H9 (cell line): Measurements from ENCODE around the gene ACOXL. TPM values are rescaled to one million over a fixed set of nuclear protein-coding genes. Genes with fewer than 3 reads are reported as not detected.

ENCODE experiments used
- DNase-seq: peaks from one replicate; pipeline ENCODE4 v3.0.0-alpha.2; 2017
- H2AFZ ChIP-seq: one replicate; pipeline ENCODE4 v1.6.1; 2013; ENCODE audit warnings: mild to moderate bottlenecking, low read length, control low read depth, moderate library complexity
- H2AK5ac ChIP-seq: 2 replicates; pipeline ENCODE4 v1.6.1; 2013; ENCODE audit warnings: low read length, control low read depth, mixed read lengths; ENCODE audit not compliant: insufficient read length
- H2BK120ac ChIP-seq: one replicate; pipeline ENCODE4 v1.6.1; 2013; ENCODE audit warnings: low read depth, mild to moderate bottlenecking, low read length, control low read depth, inconsistent platforms; ENCODE audit not compliant: poor library complexity, severe bottlenecking
- H2BK12ac ChIP-seq: 2 replicates; pipeline ENCODE4 v1.6.1; 2013; ENCODE audit warnings: low read length, control low read depth, mixed read lengths, low read depth; ENCODE audit not compliant: insufficient read length
- H2BK15ac ChIP-seq: 2 replicates; pipeline ENCODE4 v1.6.1; 2013; ENCODE audit warnings: low read depth, low read length, control low read depth
- H2BK20ac ChIP-seq: one replicate; pipeline ENCODE4 v1.6.1; 2013; ENCODE audit warnings: low read depth, mild to moderate bottlenecking, low read length, control low read depth, inconsistent platforms; ENCODE audit not compliant: poor library complexity, severe bottlenecking
- H2BK5ac ChIP-seq: 2 replicates; pipeline ENCODE4 v1.6.1; 2013; ENCODE audit warnings: low read length, control low read depth, mixed read lengths; ENCODE audit not compliant: insufficient read length
- H3K14ac ChIP-seq: 2 replicates; pipeline ENCODE4 v1.6.1; 2013; ENCODE audit warnings: low read length, control low read depth; ENCODE audit not compliant: insufficient read depth
- H3K18ac ChIP-seq: 2 replicates; pipeline ENCODE4 v1.6.1; 2013; ENCODE audit warnings: low read depth, mild to moderate bottlenecking, mixed read lengths, low read length, control low read depth; ENCODE audit not compliant: insufficient read length
- H3K23ac ChIP-seq: 2 replicates; pipeline ENCODE4 v1.6.1; 2013; ENCODE audit warnings: low read length, control low read depth, mixed read lengths, low read depth; ENCODE audit not compliant: insufficient read length
- H3K23me2 ChIP-seq: 2 replicates; pipeline ENCODE4 v1.6.1; 2013; ENCODE audit warnings: low read depth, mild to moderate bottlenecking, mixed read lengths, low read length, control low read depth; ENCODE audit not compliant: insufficient read length, poor library complexity, severe bottlenecking
- H3K27ac ChIP-seq: 2 replicates; pipeline ENCODE4 v1.5.1; 2013; ENCODE audit warnings: low read length, control low read depth, mixed read lengths, low read depth; ENCODE audit not compliant: insufficient read length
- H3K27me3 ChIP-seq: 2 replicates; pipeline ENCODE4 v1.6.1; 2013; ENCODE audit warnings: low read length, control low read depth, inconsistent platforms; ENCODE audit not compliant: insufficient read depth
- H3K4ac ChIP-seq: 2 replicates; pipeline ENCODE4 v1.6.1; 2013; ENCODE audit warnings: low read depth, mild to moderate bottlenecking, control low read depth, inconsistent platforms, low read length, moderate library complexity
- H3K4me1 ChIP-seq: 2 replicates; pipeline ENCODE4 v1.6.1; 2013; ENCODE audit warnings: low read length, control low read depth, inconsistent platforms; ENCODE audit not compliant: insufficient read depth
- H3K4me2 ChIP-seq: 2 replicates; pipeline ENCODE4 v1.6.1; 2013; ENCODE audit warnings: low read length, control low read depth, mixed read lengths; ENCODE audit not compliant: insufficient read length, insufficient read depth
- H3K56ac ChIP-seq: 2 replicates; pipeline ENCODE4 v1.6.1; 2013; ENCODE audit warnings: low read depth, mild to moderate bottlenecking, mixed read lengths, low read length, control low read depth; ENCODE audit not compliant: insufficient read length
- H3K79me1 ChIP-seq: 2 replicates; pipeline ENCODE4 v1.6.1; 2013; ENCODE audit warnings: low read depth, mild to moderate bottlenecking, moderate library complexity, low read length, control low read depth, inconsistent platforms; ENCODE audit not compliant: insufficient read depth, poor library complexity, severe bottlenecking
- H3K79me2 ChIP-seq: 2 replicates; pipeline ENCODE4 v1.6.1; 2013; ENCODE audit warnings: low read length, control low read depth, inconsistent platforms; ENCODE audit not compliant: insufficient read depth
- H3K9ac ChIP-seq: 2 replicates; pipeline ENCODE4 v1.6.1; 2013; ENCODE audit warnings: low read length, control low read depth, mixed read lengths; ENCODE audit not compliant: insufficient read length; ENCODE audit errors: extremely low read depth
- H3K9me3 ChIP-seq: one replicate; pipeline ENCODE4 v1.6.1; 2013; ENCODE audit warnings: low read depth, low read length, inconsistent platforms; ENCODE audit not compliant: control insufficient read depth
- H3T11ph ChIP-seq: one replicate; pipeline ENCODE4 v1.6.1; 2013; ENCODE audit warnings: mild to moderate bottlenecking, low read length, control low read depth, inconsistent platforms
- H4K20me1 ChIP-seq: one replicate; pipeline ENCODE4 v1.6.1; 2013; ENCODE audit not compliant: control insufficient read depth, insufficient read length, insufficient read depth
- H4K5ac ChIP-seq: 2 replicates; pipeline ENCODE4 v1.6.1; 2013; ENCODE audit warnings: low read depth, mild to moderate bottlenecking, mixed read lengths, low read length, control low read depth; ENCODE audit not compliant: insufficient read length
- H4K8ac ChIP-seq: replicated peaks from 2 replicates; pipeline ENCODE4 v1.6.1; 2013; ENCODE audit warnings: low read length, control low read depth, mixed read lengths, low read depth; ENCODE audit not compliant: insufficient read length
- H4K91ac ChIP-seq: 2 replicates; pipeline ENCODE4 v1.6.1; 2013; ENCODE audit warnings: low read depth, mild to moderate bottlenecking, moderate library complexity, mixed read lengths, low read length, control low read depth; ENCODE audit not compliant: insufficient read length
- H3K27ac Mint-ChIP-seq, 3 experiments: 2 replicates in 2 of 3; 3 replicates in 1 of 3; pipeline ENCODE4 v1.8.0; 2020 to 2021; ENCODE audit warnings: mixed read lengths in 3 of 3, mild to moderate bottlenecking in 1 of 3, moderate library complexity in 1 of 3
- H3K27me3 Mint-ChIP-seq: 2 replicates; pipeline ENCODE4 v1.8.0; 2021; ENCODE audit warnings: low read depth, mild to moderate bottlenecking, moderate library complexity, mixed read lengths
- H3K36me3 Mint-ChIP-seq, 3 experiments: 2 replicates in 2 of 3; 3 replicates in 1 of 3; pipeline ENCODE4 v1.8.0; 2020 to 2021; ENCODE audit warnings: low read depth in 3 of 3, mixed read lengths in 3 of 3; ENCODE audit not compliant: insufficient read depth in 1 of 3
- H3K4me1 Mint-ChIP-seq, 2 experiments: 2 replicates each; pipeline ENCODE4 v1.8.0; 2020; ENCODE audit warnings: mixed read lengths in 2 of 2
- H3K4me3 Mint-ChIP-seq, 2 experiments: 2 replicates in 1 of 2; 3 replicates in 1 of 2; pipeline ENCODE4 v1.8.0; 2020 to 2021; ENCODE audit warnings: mild to moderate bottlenecking in 2 of 2, mixed read lengths in 2 of 2, moderate library complexity in 1 of 2
- H3K9me3 Mint-ChIP-seq, 2 experiments: 2 replicates in 1 of 2; 3 replicates in 1 of 2; pipeline ENCODE4 v1.8.0; 2020; ENCODE audit warnings: mild to moderate bottlenecking in 2 of 2, mixed read lengths in 2 of 2, moderate library complexity in 1 of 2
- WGBS: extraction: QIAGEN DNeasy Blood & Tissue Kit; methylation state at CpG from one replicate; pipeline ENCODE4 v1.1.7; 2013; ENCODE audit warnings: missing lambda C conversion rate, low lambda C conversion rate, mixed read lengths; ENCODE audit not compliant: insufficient read length; ENCODE audit errors: extremely low coverage; 5-methylcytosine and 5-hydroxymethylcytosine counted together
- total RNA-seq: library from RNA; stranded (reverse); gene quantifications from 2 replicates; pipeline ENCODE4 v1.2.1, GENCODE V29; 2021
- TF ChIP-seq, protein P1 (sequence below): fragments of 200-600 bp; sonication (generic); conservative IDR thresholded peaks from 3 replicates; pipeline ENCODE4 v1.8.0; 2021; ENCODE audit warnings: antibody characterized with exemption, mild to moderate bottlenecking

The ACOXL gene
- total RNA-seq, 1 experiment from 2014 or later: 37.6 TPM

DNA sequence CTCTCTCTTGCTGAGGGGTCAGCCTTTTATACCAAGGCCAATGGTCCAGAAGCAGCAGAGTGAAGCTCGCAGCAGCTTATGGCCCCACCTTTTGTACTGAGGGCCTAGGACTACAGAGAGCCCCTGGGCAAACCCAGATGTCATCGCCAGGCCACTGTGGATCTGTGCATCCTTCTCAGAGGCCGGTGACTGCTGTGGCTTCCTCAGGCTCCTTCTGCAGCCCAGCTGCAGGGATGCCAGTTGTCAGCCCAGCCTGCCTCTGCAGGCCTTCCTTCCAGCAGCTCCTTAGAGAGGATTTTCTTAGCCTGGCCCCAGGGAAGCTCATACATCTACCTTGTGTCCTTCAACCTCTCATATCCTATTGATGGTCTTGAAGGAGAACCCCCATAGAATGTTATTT is 6.5 kb upstream of the ACOXL start:
- no peak overlapping the region for H4K8ac ChIP-seq
- no peak overlapping the region for H3K9ac ChIP-seq
- no CpG with 5 or more reads among the region's 3 CpGs for WGBS
- TF ChIP-seq, protein P1, sequence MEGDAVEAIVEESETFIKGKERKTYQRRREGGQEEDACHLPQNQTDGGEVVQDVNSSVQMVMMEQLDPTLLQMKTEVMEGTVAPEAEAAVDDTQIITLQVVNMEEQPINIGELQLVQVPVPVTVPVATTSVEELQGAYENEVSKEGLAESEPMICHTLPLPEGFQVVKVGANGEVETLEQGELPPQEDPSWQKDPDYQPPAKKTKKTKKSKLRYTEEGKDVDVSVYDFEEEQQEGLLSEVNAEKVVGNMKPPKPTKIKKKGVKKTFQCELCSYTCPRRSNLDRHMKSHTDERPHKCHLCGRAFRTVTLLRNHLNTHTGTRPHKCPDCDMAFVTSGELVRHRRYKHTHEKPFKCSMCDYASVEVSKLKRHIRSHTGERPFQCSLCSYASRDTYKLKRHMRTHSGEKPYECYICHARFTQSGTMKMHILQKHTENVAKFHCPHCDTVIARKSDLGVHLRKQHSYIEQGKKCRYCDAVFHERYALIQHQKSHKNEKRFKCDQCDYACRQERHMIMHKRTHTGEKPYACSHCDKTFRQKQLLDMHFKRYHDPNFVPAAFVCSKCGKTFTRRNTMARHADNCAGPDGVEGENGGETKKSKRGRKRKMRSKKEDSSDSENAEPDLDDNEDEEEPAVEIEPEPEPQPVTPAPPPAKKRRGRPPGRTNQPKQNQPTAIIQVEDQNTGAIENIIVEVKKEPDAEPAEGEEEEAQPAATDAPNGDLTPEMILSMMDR: no peak
- H2BK15ac ChIP-seq: no peak overlapping the region
- no peaks in the 10 kb centered on the region for H3K9me3 ChIP-seq
- no peak overlapping the region for H2BK20ac ChIP-seq
- Mint-ChIP-seq H3K27me3 (peaks cover 3% of the 10 kb centered on the region; the same call in 1 of the 2 replicates), H3K36me3 (peaks cover 2 to 8% (median 4%) of the 10 kb centered on the region in 3 experiments; a peak in 3 of 7 replicates), H3K9me3 (no peaks in the 10 kb centered on the region; a peak in 1 of 5 replicates), H3K4me3 (no peak overlapping the region), H3K27ac (no peak overlapping the region), H3K4me1 (peaks cover 37 to 42% of the 10 kb centered on the region in 2 experiments)
- H2BK12ac ChIP-seq: no peak overlapping the region
- H3K23me2 ChIP-seq: no peaks in the 10 kb centered on the region
- H3K14ac ChIP-seq: no peak overlapping the region
- H3K4me2 ChIP-seq: no peak overlapping the region
- H4K20me1 ChIP-seq: no peaks in the 10 kb centered on the region
- H3K27me3 ChIP-seq: no peaks in the 10 kb centered on the region
- no peak for DNase-seq
- no peak overlapping the region for H3K18ac ChIP-seq
- no peak overlapping the region for H4K5ac ChIP-seq
- no peak overlapping the region for H2AK5ac ChIP-seq
- no peak overlapping the region for H2AFZ ChIP-seq
- H3K4me1 ChIP-seq: peaks cover 5% of the 10 kb centered on the region; the same call in 1 of the 2 replicates
- H2BK5ac ChIP-seq: no peak overlapping the region
- no peak overlapping the region for H3K27ac ChIP-seq
- H3T11ph ChIP-seq: no peak overlapping the region
- H2BK120ac ChIP-seq: no peak overlapping the region
- no peak overlapping the region for H3K4ac ChIP-seq
- H3K56ac ChIP-seq: no peak overlapping the region
- no peak overlapping the region for H4K91ac ChIP-seq
- no peaks in the 10 kb centered on the region for H3K79me1 ChIP-seq
- no peaks in the 10 kb centered on the region for H3K79me2 ChIP-seq
- no peak overlapping the region for H3K23ac ChIP-seq
